OCI-M1 (cell line): Measurements from ENCODE around the gene CNTN4.
A peak's percentile ranks its signal among the peaks of the same experiment; 100 is the strongest.
"Not testable (repeated sequence)": the region's sequence is repeated elsewhere in the genome, so short reads cannot be mapped to it uniquely, and the experiment has no call there.

Experiments
- DNase-seq: peaks from one replicate; lab custom pipeline; 2025; lab: John Stamatoyannopoulos, UW

Gene CNTN4

GRCh38 chr3:2792432-2792831 is 693.8 kb downstream of the CNTN4 start:
- no peak for DNase-seq

GRCh38 chr3:2793987-2794386 is 695.3 kb downstream of the CNTN4 start:
- DNase-seq = no peak

GRCh38 chr3:2802429-2802828 is 703.8 kb downstream of the CNTN4 start:
- peak; percentile 12 for DNase-seq

- no peak for DNase-seq
These were observed 708.8 kb downstream of the CNTN4 start for GRCh38 chr3:2807514-2807913.

GRCh38 chr3:2810723-2811122 is 712.1 kb downstream of the CNTN4 start:
- DNase-seq = peak; percentile 28

DNA sequence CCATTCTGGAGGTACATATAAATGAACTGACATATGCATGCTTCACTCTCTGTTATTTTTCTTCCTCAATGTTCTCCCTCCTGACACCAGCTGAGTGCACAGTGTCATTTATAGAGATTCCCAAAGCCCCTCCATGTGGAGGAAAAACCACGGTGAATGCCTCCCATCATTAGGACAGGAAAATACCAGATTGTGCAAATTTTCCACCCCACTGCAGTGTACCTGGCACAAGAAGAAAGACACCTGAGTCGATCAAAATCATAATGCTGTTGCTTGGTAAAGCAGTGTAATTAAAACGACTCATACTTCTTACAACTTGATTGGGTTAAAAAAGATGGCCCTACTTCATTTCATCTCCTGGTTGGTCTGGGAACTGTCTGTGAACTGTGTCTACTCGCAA is 720.9 kb downstream of the CNTN4 start:
- no peak for DNase-seq

DNA sequence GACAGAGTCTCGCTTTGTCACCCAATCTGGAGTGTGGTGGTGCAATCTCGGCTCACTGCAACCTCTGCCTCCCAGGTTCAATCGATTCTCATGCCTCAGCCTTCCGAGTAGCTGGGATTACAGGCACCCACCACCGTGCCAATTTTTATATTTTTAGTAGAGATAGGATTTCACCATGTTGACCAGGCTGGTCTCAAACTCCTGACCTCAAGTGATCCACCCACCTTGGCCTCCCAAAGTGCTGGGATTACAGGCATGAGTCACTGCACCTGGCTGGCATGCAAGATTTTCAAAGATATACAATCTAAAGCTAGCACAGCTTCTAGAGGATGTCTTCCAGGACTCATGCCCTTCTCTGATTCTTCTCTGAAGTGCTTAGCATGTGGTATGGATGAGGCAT is 722.3 kb downstream of the CNTN4 start:
- DNase-seq = not testable (repeated sequence)

DNA sequence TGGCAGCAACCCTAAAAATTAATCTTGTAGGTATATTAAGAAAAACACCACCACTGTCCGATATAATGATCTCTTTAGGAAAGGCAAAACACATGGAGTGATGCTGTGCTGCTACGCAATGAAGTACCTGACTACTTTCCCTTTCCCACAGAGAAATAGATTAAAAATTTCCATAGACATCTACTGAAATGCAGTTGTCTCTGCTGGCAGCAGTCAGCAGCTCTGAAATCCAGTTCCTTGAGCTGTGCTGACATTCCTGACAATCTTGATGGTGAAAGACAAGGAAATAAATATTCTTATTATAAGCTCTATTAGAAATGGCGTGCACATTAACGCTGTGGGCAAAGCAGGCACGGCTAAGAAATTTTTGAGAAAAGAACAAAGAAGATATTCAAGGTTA is 723.9 kb downstream of the CNTN4 start:
- DNase-seq = no peak

- no peak for DNase-seq
These were observed 724.4 kb downstream of the CNTN4 start for GRCh38 chr3:2823031-2823430.

- DNase-seq = no peak
These were observed 725.0 kb downstream of the CNTN4 start for GRCh38 chr3:2823437-2824211.

GRCh38 chr3:2826036-2826435 is 727.4 kb downstream of the CNTN4 start:
- no peak for DNase-seq

DNA sequence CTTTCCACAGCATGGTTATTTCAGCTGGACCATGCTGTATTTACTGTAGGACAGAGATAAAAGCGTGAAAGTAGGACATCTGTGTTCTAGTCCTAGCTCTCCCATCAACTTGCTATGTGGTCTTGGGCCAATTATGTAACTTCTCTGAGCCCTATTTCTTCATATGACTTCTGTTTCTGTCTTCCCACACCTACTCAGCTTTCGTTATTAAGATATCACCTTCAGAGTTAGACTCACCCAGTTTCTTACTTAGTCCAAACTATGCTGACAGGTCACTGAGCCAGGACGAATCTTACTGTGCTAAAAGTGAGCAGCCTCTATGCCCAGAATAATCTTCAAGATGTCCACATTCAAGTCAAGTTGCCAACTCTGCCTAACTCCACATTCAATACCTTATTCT is 727.8 kb downstream of the CNTN4 start:
- no peak for DNase-seq

- no peak for DNase-seq
These were observed 738.6 kb downstream of the CNTN4 start for GRCh38 chr3:2837239-2837638.

DNA sequence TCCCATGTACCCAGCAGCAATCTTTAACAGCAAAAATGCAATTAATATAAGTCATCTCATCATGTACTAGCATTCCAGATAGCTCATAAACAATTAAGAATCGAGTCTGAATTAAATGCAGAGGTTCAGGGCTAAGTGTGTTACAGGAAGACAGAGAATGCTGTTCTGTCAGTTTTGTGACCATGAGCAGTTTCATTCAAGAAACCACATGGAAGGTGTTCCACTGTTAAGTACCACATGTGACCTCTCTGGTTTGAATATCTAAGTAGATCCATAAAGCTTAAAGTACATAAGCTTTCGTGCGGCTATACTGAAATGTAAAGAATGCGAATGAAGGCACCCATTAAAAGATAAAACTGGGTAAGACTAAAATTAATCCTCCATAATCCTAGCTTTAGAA is 739.2 kb downstream of the CNTN4 start:
- DNase-seq = no peak

DNA sequence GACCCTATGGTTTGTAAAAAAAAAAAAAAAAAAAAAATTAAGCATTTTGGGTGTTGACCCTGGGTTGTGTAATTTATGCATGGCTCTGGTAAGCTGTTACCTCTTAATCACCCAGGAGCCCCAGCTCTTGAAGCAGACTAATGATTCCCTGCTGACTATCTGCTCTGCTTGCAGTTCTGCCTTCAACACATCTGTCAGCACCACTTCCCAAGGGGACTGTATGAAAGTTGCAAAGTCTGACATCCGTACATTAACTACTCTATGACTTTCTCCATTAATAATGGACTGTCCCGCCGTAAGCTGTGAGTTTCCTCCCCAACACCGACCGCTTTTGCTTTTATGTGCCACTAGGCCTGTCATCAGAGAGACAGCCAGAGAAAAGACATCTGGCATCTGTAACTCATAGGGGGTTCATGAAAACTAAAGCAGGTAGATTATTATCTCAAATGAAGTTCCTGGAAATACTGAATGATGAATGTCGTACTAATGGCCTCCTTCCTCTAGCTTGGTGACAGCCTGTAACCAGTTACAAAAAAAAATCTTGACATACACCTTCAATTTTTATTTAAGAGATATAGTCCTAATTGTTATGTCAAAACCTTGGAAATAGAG is 740.0 kb downstream of the CNTN4 start:
- DNase-seq = no peak

- no peak for DNase-seq
These were observed 741.2 kb downstream of the CNTN4 start for GRCh38 chr3:2839876-2840275.

DNA sequence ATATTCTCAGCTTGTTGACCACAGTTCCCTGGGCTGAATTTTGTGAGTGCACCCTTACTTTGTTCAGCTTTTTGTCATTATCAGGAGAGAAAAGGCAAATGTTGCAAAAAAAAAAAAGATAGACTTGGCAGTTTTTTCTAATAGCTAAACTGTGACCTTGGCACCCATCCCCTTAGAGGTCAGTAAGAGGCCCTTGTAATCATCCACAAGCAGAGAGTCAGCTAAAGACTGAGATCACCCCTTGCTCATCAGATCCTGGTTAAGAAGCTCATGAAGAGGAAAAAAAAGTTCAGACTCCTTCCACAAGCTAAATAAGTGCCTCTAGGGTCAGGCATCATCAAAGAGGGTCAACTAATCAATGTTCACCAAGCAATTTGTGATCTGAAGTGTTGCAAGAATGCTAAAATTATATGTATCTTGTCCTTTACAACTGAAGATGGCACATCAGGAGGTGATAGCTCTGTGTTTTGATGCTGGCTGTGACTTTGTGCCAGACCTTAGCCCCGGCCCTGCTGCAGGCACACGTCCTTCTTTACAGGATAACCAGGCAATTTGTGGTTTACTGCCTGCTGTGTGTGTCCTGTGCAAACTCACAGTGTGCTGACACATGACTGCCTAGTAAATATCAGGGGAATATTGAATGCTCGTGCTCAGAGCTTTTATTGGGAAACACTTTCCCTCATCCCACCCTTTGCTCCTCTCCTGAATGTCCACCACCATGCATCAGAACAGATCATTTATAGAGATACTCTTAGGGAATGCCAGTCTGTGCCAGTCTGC is 748.6 kb downstream of the CNTN4 start:
- no peak for DNase-seq

DNA sequence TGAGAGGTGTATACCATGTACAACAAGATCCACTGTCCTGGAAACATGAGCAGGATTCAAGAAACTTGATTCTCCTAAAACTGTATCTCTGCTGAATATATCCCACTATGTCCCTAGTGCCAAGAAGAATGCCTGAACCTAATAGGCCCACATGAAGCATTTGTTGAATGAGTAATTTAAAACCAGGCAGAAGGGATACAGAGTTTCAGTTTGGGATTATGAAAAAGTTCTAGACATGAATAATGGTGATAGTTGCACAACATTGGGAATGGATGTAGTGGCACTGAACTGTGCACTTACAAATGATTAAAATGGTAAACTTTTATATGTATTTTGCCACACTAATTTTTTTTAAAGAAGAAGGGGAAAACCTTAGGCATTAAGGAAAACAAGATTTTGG is 750.4 kb downstream of the CNTN4 start:
- DNase-seq = no peak

- no peak for DNase-seq
These were observed 752.0 kb downstream of the CNTN4 start for GRCh38 chr3:2850701-2851100.

GRCh38 chr3:2851361-2851760 is 752.7 kb downstream of the CNTN4 start:
- no peak for DNase-seq

GRCh38 chr3:2851835-2852234 is 753.2 kb downstream of the CNTN4 start:
- no peak for DNase-seq

DNA sequence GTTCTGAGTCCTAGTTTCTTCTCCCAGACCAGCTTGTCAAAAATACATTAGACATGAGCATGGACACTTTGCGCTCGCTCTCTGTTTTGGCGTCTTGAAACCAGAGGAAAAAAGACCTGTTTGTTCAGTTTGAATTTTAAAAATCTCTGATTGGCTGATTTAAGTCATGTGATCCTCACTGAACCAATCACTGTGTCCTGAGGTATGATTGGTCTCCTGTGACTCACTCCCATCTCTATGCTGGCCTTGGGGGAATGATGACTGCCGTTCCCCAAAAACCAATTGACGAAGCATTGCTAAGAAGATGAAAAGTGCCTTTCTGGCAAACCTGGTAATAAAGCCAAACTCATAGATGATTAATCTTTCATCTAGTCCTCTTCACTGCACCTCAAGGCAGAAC is 755.0 kb downstream of the CNTN4 start:
- DNase-seq = peak; percentile 5
